Mesothelial cell of epicardium (in vitro differentiated cells): ENCODE data around the gene PRSS50. TPM values are rescaled to one million over a fixed set of nuclear protein-coding genes. Genes with fewer than 3 reads are reported as not detected.
"Not testable (repeated sequence)": the region's sequence is repeated elsewhere in the genome, so short reads cannot be mapped to it uniquely, and the experiment has no call there.

ENCODE experiments used
- DNase-seq, 2 experiments: peaks; one replicate each; pipeline ENCODE4 v3.0.0; 2021; ENCODE audit warnings: low spot score in 2 of 2; ENCODE audit not compliant: unreplicated experiment in 2 of 2
- H3K27ac Mint-ChIP-seq: 2 replicates; pipeline ENCODE4 v1.8.0; 2021; ENCODE audit warnings: mixed read lengths
- H3K27me3 Mint-ChIP-seq: 2 replicates; pipeline ENCODE4 v1.8.0; 2021; ENCODE audit warnings: low read depth, mixed read lengths
- H3K36me3 Mint-ChIP-seq: 2 replicates; pipeline ENCODE4 v1.8.0; 2021; ENCODE audit warnings: mixed read lengths
- H3K4me1 Mint-ChIP-seq: 2 replicates; pipeline ENCODE4 v1.8.0; 2021; ENCODE audit warnings: mixed read lengths
- H3K4me3 Mint-ChIP-seq: 2 replicates; pipeline ENCODE4 v1.8.0; 2021; ENCODE audit warnings: mild to moderate bottlenecking, moderate library complexity, mixed read lengths
- H3K9me3 Mint-ChIP-seq: 2 replicates; pipeline ENCODE4 v1.8.0; 2021; ENCODE audit warnings: mixed read lengths
- CTCF ChIP-seq: fragments of 200-600 bp; sonication (generic); IDR thresholded peaks from one replicate; pipeline ENCODE4 v1.5.0; 2021; ENCODE audit warnings: antibody characterized with exemption; ENCODE audit not compliant: unreplicated experiment
- total RNA-seq: library from RNA; stranded (reverse); gene quantifications from 3 replicates; pipeline ENCODE4 v1.2.1, GENCODE V29; 2021

The PRSS50 gene
- total RNA-seq, 1 donor from 2014 or later = 4.5 TPM

- TF ChIP-seq CTCF = no peak
- Mint-ChIP-seq H3K27ac (no peak overlapping the region), H3K4me1 (peaks cover 5% of the 10 kb centered on the region), H3K9me3 (peaks cover 4% of the 10 kb centered on the region), H3K27me3 (no peaks in the 10 kb centered on the region), H3K36me3 (peaks cover 3% of the 10 kb centered on the region), H3K4me3 (no peak overlapping the region)
- DNase-seq = no peak
These were observed 25.4 kb upstream of the PRSS50 start for GRCh38 chr3:46742992-46743585.

- not testable (repeated sequence) for H3K4me3 Mint-ChIP-seq, H3K4me1 Mint-ChIP-seq, H3K27ac Mint-ChIP-seq, H3K36me3 Mint-ChIP-seq, H3K27me3 Mint-ChIP-seq, H3K9me3 Mint-ChIP-seq, DNase-seq
These were observed 21.9 kb upstream of the PRSS50 start for GRCh38 chr3:46739565-46739964.

DNA sequence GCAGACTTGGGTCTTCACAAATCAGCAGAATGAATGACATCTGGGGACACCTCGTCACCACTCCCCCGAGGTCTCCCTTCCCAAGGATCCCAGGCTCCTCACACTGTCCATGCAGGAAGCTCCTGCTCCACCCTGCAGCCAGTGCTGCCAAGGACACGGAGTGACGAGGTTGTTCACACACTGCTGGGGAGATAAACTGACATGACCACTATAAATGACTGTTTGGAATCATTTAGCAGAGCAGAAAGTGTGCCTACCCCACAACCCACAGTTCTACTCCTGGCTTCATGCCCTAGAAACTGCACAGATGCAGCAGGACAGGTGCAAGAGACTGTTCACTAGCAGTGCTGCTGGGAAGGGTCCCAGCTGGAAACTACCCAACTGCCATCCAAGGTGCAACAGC is 19.7 kb upstream of the PRSS50 start:
- TF ChIP-seq CTCF = no peak

DNA sequence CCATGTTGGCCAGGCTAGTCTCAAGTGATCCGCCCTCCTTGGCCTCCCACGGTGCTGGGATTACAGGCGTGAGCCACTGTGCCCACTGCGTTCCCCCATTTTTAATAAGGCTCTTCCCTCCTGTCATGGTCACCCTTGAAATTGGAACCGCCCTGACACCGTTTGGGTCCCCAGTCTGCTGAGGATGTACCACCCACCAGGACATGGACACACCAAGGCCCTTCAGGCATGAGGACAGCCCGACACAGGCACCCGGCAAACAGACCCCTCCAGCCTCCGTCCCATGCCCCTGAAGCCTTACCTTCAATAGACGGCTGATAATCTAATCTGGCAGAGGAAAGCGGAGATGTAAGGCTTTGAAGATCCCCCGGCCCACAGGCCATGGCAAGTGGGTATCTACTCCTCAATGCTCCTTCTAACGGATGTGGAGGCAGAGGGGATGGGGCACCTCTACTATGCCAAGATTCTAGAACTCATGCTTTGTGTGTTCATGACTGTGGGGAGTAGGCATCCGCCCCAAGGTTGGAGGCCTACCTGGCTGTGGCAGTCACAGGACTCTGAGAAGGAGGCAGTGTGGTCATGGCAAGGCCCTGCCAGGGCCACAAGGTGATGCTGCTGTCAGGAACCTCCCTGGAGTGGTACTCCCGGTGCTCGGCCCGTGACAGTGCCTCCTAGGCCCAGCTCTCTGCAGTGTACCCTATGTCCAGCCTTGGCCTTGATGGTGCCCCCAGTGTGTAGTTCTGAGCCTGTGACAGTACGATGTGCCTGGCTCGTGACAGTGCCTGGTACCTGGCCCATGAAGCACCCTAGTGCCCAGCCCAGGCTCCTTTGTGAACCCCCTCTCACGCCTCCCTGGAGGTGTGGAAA is 18.6 kb upstream of the PRSS50 start:
- H3K27me3 Mint-ChIP-seq = no peaks in the 10 kb centered on the region
- no peak overlapping the region for H3K4me3 Mint-ChIP-seq
- no peak overlapping the region for H3K27ac Mint-ChIP-seq
- H3K36me3 Mint-ChIP-seq = peaks cover 3% of the 10 kb centered on the region
- no peak for DNase-seq
- no peaks in the 10 kb centered on the region for H3K4me1 Mint-ChIP-seq
- H3K9me3 Mint-ChIP-seq = peaks cover 4% of the 10 kb centered on the region
- no peak for TF ChIP-seq CTCF

More for the DNA sequence above, 19.7 kb upstream of the PRSS50 start:
- Mint-ChIP-seq H3K36me3 (peaks cover 3% of the 10 kb centered on the region), H3K9me3 (peaks cover 4% of the 10 kb centered on the region), H3K27me3 (no peaks in the 10 kb centered on the region), H3K4me1 (no peaks in the 10 kb centered on the region), H3K4me3 (no peak overlapping the region), H3K27ac (no peak overlapping the region)
- no peak for DNase-seq

GRCh38 chr3:46734773-46735172 is 17.1 kb upstream of the PRSS50 start:
- DNase-seq = no peak
- Mint-ChIP-seq H3K4me3 (no peak overlapping the region), H3K36me3 (peaks cover 3% of the 10 kb centered on the region), H3K9me3 (peaks cover 4% of the 10 kb centered on the region), H3K27ac (no peak overlapping the region), H3K4me1 (no peaks in the 10 kb centered on the region), H3K27me3 (no peaks in the 10 kb centered on the region)
- no peak for TF ChIP-seq CTCF
